ENCODE data around the gene TCL1A.
"Not testable (repeated sequence)": the region's sequence is repeated elsewhere in the genome, so short reads cannot be mapped to it uniquely, and the experiment has no call there.

Gene TCL1A

DNA sequence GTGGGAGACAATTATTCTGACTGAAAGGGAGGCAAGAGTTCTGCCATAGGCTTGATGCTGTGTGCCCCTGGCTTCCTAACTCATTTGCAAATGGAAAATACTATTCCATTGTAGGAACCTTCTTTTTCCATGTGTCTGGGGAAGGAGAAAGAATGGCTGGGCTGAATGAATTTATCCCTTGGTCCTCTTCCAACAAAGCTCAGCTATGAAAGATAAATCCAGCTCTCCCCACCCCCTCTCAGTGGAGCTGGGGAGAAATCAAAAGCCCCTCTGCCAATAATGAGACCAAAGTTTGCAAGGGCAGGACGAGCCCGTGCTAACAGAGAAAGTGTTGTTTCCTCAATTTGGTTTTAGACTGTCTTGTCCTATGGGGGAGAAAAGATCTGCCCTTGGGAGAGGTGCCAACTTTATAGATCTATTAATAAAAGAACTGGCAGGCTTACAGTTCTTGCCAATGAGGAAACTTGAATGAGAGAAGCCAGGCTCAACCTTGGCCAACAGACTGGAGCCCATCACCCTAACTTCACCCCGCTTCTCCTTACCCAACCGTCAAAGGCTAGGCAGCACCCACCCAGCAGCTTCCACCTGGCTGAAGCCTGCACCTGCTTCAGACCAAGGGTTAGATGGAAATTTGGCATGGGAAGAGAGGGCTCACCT lies 36.6 kb downstream of the TCL1A start:
- no peak for DNase-seq (ENCODE audit: low read depth)

DNA sequence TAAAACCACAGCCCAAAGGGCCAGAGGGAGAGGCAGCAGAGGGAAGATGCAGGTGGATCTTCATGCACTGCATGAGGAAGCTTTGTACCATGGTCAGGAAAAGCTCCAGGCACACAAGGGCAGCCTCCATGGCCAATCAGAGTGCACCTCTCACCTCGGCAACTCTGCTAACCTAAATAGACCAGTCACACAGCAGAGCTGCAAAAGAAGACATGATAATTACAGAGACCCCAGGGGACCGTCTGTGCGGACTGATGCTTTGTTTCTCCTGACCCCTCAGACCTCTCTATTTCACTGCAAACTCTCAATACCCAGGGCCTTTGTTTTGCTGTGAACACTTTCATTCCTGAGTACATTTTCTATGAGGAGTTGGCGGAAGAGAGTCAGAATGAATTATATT lies 38.4 kb downstream of the TCL1A start:
- DNase-seq (ENCODE audit: low read depth) = no peak

GRCh38 chr14:95674613-95675012 lies 39.3 kb downstream of the TCL1A start:
- no peak for DNase-seq (ENCODE audit: low read depth)

- no peak for DNase-seq (ENCODE audit: low read depth)
Observed at GRCh38 chr14:95668235-95668772, 45.6 kb downstream of the TCL1A start.

- DNase-seq (ENCODE audit: low read depth) = no peak
Observed at GRCh38 chr14:95667249-95667693, 46.7 kb downstream of the TCL1A start.

- no peak for DNase-seq (ENCODE audit: low read depth)
Observed at GRCh38 chr14:95666450-95666849, 47.5 kb downstream of the TCL1A start.

- DNase-seq (ENCODE audit: low read depth) = not testable (repeated sequence)
Observed at GRCh38 chr14:95665530-95665929, 48.4 kb downstream of the TCL1A start.

- no peak for DNase-seq (ENCODE audit: low read depth)
Observed at GRCh38 chr14:95664546-95664945, 49.4 kb downstream of the TCL1A start.

DNA sequence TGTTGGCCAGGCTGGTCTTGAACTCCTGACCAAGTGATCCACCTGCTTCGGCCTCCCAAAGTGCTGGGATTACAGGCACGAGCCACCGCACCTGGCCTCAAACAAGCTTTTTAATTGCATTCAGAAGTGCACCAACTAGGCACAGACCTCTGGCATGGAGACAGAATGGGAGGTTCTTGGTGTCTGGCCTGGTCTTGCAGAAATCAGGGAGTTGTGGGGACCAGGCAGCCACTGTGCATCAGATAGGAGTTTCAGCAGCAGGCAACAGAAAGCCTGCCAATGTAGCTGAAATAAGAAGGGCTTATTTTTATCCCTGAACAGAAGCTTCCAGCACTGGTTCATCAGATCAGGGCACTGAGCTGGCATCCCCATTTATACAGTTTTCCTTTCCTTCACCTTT lies 49.9 kb downstream of the TCL1A start:
- no peak for DNase-seq (ENCODE audit: low read depth)

DNA sequence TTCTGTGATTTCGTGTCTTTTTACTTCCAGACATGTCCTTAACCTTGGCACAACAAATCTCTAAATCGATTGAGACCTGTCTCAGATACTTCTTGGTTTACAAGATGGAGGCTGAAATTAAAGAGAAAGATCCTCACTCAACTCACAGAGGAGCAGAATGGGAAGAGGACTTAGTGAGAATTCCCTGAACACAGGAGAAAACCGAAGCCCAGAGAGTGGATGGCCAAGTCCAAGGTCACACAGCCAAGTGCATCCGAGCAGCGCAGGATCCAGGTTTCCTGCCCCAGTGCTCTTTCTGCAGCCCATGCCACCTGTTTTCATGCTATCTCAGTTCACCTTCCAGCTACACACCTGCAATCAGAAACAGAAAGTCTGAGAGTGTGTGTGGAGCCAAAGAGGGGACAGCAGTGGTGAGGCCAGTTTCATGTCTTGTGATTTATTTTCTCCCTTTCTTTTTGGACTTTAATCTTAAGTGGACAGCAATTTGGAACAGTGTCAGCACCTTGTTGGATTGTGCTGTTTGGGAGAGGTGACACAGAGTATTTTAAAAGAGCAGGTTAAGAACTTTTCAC lies 50.6 kb downstream of the TCL1A start:
- no peak for DNase-seq (ENCODE audit: low read depth)

DNA sequence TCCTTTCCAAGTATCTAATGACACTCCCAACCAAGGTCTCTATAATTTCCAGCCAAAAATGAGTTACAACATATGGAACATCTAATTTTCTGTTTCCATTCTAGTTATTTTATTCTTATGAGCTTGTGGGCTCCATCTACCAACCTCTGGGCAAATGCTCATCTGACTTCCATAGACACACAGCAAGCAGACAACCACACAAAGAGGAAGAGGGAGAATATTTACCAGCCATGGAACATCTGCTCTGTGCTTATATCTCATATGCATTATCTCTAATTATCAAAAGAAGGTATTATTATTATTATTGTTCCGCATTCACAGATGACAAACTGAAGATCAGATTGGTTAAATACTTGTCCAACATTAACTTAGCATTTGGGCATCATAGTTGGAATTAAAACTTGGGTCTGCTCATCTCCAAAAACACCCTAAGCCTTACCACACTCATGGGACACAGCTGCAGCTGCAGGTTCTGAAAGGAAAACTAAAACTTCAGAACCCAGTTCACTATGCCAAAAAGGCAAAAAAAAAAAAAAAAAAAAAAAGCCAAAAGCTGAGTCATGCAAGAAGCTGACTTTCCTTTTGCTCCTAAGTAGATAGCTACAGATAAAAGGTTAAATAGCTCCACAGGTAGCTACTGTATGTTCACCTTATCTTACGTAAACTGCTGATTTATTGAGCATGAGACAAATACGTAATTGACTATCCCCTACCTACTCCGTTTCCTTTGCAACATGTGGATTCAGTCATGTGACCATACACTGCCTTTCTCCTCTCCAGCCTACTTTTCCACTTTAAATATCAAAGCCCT lies 51.3 kb downstream of the TCL1A start:
- peak; percentile 4 for DNase-seq (ENCODE audit: low read depth)

DNA sequence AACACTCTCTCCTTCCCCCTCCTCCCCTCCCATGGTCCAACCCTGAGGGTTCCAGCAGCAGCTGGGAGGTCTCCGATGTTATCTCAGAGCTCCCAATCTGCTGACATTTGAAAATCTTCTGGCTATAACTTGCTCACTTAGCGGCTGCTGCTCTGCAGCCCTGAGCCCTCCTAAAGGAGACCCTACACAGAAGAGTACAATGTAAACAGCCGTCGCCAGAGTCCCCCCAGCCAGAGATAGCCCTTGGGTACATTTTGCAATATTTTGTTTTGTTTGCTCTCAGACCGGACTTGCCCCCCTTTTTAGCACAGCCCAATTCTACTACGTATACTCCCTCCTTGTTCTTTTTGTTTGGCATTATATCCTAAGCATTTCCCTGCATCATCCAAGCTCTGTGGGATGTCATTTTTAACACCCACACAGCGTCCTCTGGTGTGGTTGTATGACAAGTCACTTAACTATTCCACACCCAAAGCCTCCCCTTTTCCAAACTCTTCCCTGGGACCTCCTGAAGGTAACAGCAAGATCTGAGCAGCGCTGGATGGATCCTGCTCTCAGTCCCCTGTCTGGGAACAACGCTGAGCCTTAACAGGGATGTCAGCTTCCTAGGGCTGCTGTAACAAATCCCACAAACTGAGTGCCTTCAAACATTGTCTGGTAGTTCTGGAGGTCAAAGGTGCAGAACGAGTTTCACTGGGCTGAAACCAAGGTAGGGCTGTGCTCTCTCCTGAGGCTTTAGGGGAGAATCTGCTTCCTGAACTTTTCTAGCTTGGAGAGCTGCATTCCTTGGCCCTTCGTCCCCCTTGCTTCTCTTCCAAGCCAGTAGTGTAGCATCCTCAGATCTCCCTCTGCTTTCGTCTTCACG lies 53.0 kb downstream of the TCL1A start:
- DNase-seq (ENCODE audit: low read depth) = no peak

DNA sequence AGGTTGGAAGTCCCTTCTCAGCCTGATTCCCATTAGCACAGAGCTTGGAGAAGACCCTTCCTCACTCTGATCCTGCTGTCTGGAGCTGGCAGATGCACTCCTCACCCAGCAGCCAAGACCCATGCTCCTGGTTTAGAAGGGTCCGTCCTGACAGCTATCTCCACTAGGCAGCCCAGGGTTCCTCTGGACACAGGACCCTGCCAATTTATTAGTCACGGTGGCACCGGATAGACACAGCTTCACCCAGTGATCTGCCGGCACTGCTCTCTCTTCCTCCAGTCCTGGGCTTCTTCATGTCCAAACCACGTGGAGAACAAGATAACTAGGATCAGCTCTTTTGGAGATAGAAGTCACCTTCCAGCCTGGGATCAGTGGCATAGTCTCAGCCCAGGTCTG lies 53.9 kb downstream of the TCL1A start:
- no peak for DNase-seq (ENCODE audit: low read depth)
